ENCODE data around the gene FBN2. TPM values are rescaled to one million over a fixed set of nuclear protein-coding genes. Genes with fewer than 3 reads are reported as not detected.

The FBN2 gene
- total and polyA plus RNA-seq, 2 experiments from 2014 or later: 41.0 to 143 TPM

DNA sequence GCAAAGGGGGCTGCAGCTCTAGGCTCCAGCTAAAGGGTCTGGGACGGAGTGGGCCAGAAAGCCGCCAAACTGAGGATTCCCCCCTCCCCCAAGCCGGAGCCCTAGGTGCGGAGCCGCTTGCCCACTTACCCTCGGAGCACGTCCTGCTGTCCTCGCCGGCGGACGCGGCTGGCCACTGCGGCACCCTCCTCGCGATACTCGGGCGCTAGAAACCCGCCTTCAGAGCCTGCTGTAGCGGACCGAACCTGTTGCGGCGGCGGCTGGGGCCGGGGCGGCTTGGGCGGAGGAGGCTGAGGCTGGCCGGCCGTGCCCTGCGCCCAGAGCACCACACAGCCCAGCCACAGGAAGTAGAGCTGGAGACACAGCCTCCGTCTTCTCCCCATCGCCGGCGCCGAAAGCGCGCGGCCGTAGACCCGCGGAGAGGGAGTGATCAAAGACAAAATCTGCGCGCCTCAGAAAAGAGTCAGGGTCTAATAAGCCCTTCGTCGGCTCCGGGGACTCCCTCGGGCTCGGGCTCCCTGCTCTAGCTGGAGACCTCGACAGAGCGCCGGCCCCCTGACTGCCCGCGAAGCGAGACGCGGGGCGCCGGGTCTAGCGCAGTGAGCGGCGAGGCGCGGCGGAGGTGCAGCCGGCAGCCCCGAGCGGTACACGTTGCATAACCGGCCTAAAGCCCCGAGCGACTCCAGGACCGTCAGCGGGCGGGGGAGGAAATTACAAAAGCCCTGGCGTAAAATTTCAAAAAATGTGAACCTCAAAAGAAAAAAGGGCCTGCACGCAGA lies 635 bp downstream of the FBN2 start:
- H3K9me2 ChIP-seq (replicated peaks; ENCODE audit: insufficient read depth): no peaks in the 10 kb centered on the region
- DNase-seq (ENCODE audit: low spot score): peak; percentile 63
- no peaks in the 10 kb centered on the region for H3K36me3 ChIP-seq (replicated peaks; ENCODE audit: insufficient read depth, low read depth)
- peak overlapping the region; percentile 83 for H3K27ac ChIP-seq
- H3K79me2 ChIP-seq: peaks cover 36% of the 10 kb centered on the region
- WGBS (ENCODE audit: low lambda C conversion rate, missing lambda C conversion rate): under 1% methylated on average over 71 of the region's 75 CpGs
- TF ChIP-seq EZH2phosphoT487 (IDR thresholded peaks at IDR 0.05; ENCODE audit: low read depth, severe bottlenecking, unreplicated experiment) (no peak), EZH2 (IDR thresholded peaks at IDR 0.05; ENCODE audit: borderline replicate concordance) (no peak)
- TF ChIP-seq, protein P1, sequence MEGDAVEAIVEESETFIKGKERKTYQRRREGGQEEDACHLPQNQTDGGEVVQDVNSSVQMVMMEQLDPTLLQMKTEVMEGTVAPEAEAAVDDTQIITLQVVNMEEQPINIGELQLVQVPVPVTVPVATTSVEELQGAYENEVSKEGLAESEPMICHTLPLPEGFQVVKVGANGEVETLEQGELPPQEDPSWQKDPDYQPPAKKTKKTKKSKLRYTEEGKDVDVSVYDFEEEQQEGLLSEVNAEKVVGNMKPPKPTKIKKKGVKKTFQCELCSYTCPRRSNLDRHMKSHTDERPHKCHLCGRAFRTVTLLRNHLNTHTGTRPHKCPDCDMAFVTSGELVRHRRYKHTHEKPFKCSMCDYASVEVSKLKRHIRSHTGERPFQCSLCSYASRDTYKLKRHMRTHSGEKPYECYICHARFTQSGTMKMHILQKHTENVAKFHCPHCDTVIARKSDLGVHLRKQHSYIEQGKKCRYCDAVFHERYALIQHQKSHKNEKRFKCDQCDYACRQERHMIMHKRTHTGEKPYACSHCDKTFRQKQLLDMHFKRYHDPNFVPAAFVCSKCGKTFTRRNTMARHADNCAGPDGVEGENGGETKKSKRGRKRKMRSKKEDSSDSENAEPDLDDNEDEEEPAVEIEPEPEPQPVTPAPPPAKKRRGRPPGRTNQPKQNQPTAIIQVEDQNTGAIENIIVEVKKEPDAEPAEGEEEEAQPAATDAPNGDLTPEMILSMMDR (IDR thresholded peaks at IDR 0.05; ENCODE audit: poor library complexity): no peak
- H3K9me3 ChIP-seq (ENCODE audit: low read depth): no peaks in the 10 kb centered on the region
- H3K4me3 ChIP-seq: peak overlapping the region; percentile 91
- peaks cover 4% of the 10 kb centered on the region for H3K4me1 ChIP-seq (ENCODE audit: insufficient read depth)
- peak overlapping the region; percentile 95 for H3K4me2 ChIP-seq
- H2AFZ ChIP-seq: peak overlapping the region; percentile 90
- H3K27me3 ChIP-seq: peaks cover 14% of the 10 kb centered on the region
- H4K20me1 ChIP-seq (ENCODE audit: insufficient read depth, poor library complexity, severe bottlenecking): peaks cover 9% of the 10 kb centered on the region

DNA sequence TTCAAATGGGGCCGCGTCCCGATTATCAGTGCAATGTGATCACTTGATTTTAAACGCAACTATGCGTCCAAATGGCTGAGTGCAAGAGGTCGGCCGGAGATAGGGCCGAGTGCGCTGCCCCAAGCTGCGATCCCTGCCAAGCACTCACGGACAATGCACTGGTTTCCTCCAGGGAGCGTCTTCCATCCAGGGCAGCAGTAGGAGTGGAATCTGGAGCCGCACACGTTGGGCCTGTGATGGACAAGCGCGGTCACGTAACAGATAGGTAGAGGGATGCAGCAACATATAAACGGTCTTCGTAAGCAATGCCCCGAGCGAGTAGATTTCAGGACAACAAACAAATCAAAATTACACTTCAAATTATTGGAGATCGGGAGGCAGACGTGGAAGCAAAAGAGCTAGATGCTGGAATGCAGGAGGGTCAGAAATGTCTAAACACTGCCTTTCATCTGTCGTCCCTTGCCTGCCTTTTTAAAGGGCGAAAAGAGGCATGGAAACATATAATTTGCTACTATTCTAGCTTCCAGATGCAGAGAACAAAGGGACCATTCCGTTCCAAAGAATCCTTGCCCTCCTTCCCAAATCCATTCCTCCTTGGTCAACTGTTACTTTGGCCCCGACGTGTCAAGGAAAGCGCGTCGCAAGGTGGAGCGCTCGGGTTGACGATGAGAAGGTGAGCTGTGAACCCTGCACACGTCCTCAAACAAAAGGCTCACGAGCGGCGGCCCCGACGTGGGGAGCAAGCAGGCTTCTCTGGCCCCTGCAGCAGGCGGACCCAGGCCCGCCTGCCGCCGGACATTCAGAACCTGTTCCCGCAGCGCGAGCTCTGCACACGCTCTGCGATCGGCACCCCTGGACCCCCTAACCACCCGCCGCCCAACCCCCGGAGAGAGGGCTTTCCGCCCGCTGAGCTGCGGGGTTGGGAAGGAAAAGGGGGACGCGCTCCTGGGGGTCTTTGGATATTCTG lies 1.5 kb downstream of the FBN2 start:
- Histone ChIP-seq H3K4me2 (peak overlapping the region; percentile 95), H3K79me2 (peaks cover 36% of the 10 kb centered on the region), H3K36me3 (replicated peaks; ENCODE audit: insufficient read depth, low read depth) (no peaks in the 10 kb centered on the region), H3K27ac (peak overlapping the region; percentile 83), H3K4me1 (ENCODE audit: insufficient read depth) (peaks cover 4% of the 10 kb centered on the region), H3K27me3 (peaks cover 14% of the 10 kb centered on the region), H3K9me2 (replicated peaks; ENCODE audit: insufficient read depth) (no peaks in the 10 kb centered on the region), H3K9me3 (ENCODE audit: low read depth) (no peaks in the 10 kb centered on the region), H3K4me3 (peak overlapping the region; percentile 91), H2AFZ (peak overlapping the region; percentile 90), H4K20me1 (ENCODE audit: insufficient read depth, poor library complexity, severe bottlenecking) (peaks cover 9% of the 10 kb centered on the region)
- DNase-seq (ENCODE audit: low spot score): peak; percentile 65
- TF ChIP-seq, protein P1 (IDR thresholded peaks at IDR 0.05; ENCODE audit: poor library complexity): peak; percentile 41
- TF ChIP-seq EZH2phosphoT487 (IDR thresholded peaks at IDR 0.05; ENCODE audit: low read depth, severe bottlenecking, unreplicated experiment) (no peak), EZH2 (IDR thresholded peaks at IDR 0.05; ENCODE audit: borderline replicate concordance) (peak; percentile 1)
- WGBS (ENCODE audit: low lambda C conversion rate, missing lambda C conversion rate): 9% methylated on average over 41 of the region's 58 CpGs

DNA sequence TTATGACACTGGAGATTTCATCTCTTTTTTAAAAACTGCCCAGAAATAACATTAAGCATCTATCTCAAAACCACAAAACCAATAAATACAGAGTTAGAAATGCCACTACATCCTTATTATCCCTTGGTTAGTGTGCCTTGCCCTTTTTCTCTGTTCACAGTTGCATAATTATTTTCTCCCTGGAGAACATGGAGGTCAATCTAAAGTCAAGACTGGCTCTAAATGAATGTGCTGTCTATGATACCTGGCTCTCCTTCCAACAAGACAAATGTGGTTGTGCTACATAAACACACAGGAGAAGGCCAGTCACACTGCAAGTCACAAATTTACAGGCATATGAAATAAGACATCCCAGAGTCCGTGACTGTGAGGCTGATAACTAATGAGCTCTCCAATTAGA lies 2.8 kb downstream of the FBN2 start:
- no peak overlapping the region for H2AFZ ChIP-seq
- no peak for DNase-seq (ENCODE audit: low spot score)
- H3K4me2 ChIP-seq: peak overlapping the region; percentile 95
- H3K9me2 ChIP-seq (replicated peaks; ENCODE audit: insufficient read depth): no peaks in the 10 kb centered on the region
- peaks cover 44% of the 10 kb centered on the region for H3K79me2 ChIP-seq
- TF ChIP-seq EZH2 (IDR thresholded peaks at IDR 0.05; ENCODE audit: borderline replicate concordance) (no peak), EZH2phosphoT487 (IDR thresholded peaks at IDR 0.05; ENCODE audit: low read depth, severe bottlenecking, unreplicated experiment) (no peak)
- TF ChIP-seq, protein P1 (IDR thresholded peaks at IDR 0.05; ENCODE audit: poor library complexity): no peak
- H3K36me3 ChIP-seq (replicated peaks; ENCODE audit: insufficient read depth, low read depth): no peaks in the 10 kb centered on the region
- peaks cover 4% of the 10 kb centered on the region for H3K4me1 ChIP-seq (ENCODE audit: insufficient read depth)
- 74% methylated on average over 1 of the region's 1 CpG for WGBS (ENCODE audit: low lambda C conversion rate, missing lambda C conversion rate)
- peaks cover 9% of the 10 kb centered on the region for H4K20me1 ChIP-seq (ENCODE audit: insufficient read depth, poor library complexity, severe bottlenecking)
- peak overlapping the region; percentile 91 for H3K4me3 ChIP-seq
- H3K9me3 ChIP-seq (ENCODE audit: low read depth): no peaks in the 10 kb centered on the region
- peaks cover 14% of the 10 kb centered on the region for H3K27me3 ChIP-seq
- peak overlapping the region; percentile 83 for H3K27ac ChIP-seq
